K562 (cell line): ENCODE data around the gene GRIK2.

Experiments used
- GATA2 ChIP-seq: sonication (generic); formaldehyde crosslinking; IDR thresholded peaks from 2 replicates; pipeline ENCODE4 v1.4.0; 2020; ENCODE audit warnings: mild to moderate bottlenecking, missing genetic modification reagents
- JUNB ChIP-seq: fragments of 450-650 bp; formaldehyde crosslinking; conservative IDR thresholded peaks from 2 replicates; pipeline ENCODE4 v1.4.0; 2020; ENCODE audit warnings: mild to moderate bottlenecking
- MXI1 ChIP-seq: IDR thresholded peaks from 2 replicates; pipeline ENCODE4 v1.6.1; 2011; ENCODE audit warnings: low read depth, mild to moderate bottlenecking, improper control_type of control experiment, low read length
- ZBTB9 ChIP-seq: fragments of 450-650 bp; formaldehyde crosslinking; IDR thresholded peaks from 2 replicates; pipeline ENCODE4 v1.4.0; 2020; ENCODE audit warnings: mild to moderate bottlenecking, moderate library complexity
- ZNF133 ChIP-seq: fragments of 250-450 bp; sonication (Bioruptor Pico); IDR thresholded peaks from 2 replicates; pipeline ENCODE4 v1.4.0; 2020; ENCODE audit warnings: mild to moderate bottlenecking
- TF ChIP-seq, protein P1 (sequence below), 3 experiments: IDR thresholded peaks in 2 of 3; conservative IDR thresholded peaks in 1 of 3; 2 replicates each; pipeline ENCODE4 v1.5.1; 2011 to 2012; ENCODE audit warnings: low read length in 3 of 3, mild to moderate bottlenecking in 3 of 3, control low read depth in 2 of 3, improper control_type of control experiment in 1 of 3, inconsistent platforms in 1 of 3, low read depth in 1 of 3, mixed read lengths in 1 of 3, moderate library complexity in 1 of 3; ENCODE audit not compliant: insufficient read depth in 2 of 3
- TF ChIP-seq, protein P2 (sequence below), 2 experiments: fragments of 450-650 bp; conservative IDR thresholded peaks; 2 replicates each; pipeline ENCODE4 v1.6.1; 2017; ENCODE audit warnings: mild to moderate bottlenecking in 2 of 2, moderate library complexity in 2 of 2

DNA sequence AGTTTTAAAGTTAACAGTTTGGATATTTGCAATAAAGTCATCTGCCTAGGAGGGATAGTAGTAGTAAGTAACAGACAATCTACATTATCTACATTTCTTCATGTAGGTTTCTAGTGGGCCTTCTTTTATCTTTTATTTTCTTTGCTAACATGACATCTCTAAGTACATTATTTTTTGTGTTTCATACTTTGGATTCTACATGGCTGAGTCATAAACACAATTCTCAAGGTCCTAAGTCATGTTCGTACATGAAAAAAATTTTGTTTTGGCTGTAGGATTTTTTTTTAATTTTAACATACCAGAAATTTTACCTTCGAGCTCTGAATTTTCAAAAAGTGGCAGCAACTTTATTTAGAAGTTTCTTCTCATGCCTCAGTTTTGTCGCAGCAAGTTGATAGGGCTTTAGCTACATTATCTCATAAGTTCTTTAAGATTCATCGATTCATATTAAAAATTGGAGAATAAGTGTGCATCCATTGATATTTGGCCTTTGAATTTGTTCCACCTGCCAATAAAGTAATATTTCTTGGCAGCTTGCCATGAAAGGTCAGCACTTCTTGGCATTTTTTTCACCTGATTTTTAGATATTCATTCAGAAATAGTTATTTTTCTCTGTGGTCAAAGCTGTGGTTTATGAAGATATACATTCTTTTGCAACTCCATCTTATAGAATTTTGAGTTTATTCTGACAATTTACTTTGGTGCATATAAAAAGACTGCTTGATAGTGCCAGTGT lies 146.2 kb downstream of the GRIK2 start:
- no peak for TF ChIP-seq MXI1
- TF ChIP-seq, protein P1, sequence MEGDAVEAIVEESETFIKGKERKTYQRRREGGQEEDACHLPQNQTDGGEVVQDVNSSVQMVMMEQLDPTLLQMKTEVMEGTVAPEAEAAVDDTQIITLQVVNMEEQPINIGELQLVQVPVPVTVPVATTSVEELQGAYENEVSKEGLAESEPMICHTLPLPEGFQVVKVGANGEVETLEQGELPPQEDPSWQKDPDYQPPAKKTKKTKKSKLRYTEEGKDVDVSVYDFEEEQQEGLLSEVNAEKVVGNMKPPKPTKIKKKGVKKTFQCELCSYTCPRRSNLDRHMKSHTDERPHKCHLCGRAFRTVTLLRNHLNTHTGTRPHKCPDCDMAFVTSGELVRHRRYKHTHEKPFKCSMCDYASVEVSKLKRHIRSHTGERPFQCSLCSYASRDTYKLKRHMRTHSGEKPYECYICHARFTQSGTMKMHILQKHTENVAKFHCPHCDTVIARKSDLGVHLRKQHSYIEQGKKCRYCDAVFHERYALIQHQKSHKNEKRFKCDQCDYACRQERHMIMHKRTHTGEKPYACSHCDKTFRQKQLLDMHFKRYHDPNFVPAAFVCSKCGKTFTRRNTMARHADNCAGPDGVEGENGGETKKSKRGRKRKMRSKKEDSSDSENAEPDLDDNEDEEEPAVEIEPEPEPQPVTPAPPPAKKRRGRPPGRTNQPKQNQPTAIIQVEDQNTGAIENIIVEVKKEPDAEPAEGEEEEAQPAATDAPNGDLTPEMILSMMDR (IDR thresholded peaks at IDR 0.05 in 2 of 3, conservative IDR thresholded peaks at IDR 0.05 in 1 of 3; ENCODE audit: insufficient read depth in 2 of 3, low read depth in 1 of 3, low read length in 3 of 3) = no peak
- TF ChIP-seq, protein P2, sequence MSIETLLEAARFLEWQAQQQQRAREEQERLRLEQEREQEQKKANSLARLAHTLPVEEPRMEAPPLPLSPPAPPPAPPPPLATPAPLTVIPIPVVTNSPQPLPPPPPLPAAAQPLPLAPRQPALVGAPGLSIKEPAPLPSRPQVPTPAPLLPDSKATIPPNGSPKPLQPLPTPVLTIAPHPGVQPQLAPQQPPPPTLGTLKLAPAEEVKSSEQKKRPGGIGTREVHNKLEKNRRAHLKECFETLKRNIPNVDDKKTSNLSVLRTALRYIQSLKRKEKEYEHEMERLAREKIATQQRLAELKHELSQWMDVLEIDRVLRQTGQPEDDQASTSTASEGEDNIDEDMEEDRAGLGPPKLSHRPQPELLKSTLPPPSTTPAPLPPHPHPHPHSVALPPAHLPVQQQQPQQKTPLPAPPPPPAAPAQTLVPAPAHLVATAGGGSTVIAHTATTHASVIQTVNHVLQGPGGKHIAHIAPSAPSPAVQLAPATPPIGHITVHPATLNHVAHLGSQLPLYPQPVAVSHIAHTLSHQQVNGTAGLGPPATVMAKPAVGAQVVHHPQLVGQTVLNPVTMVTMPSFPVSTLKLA (conservative IDR thresholded peaks at IDR 0.05) = no peak
- TF ChIP-seq GATA2 (CRISPR knock-in tag) = no peak
- TF ChIP-seq ZNF133 (CRISPR knock-in tag) = no peak
- no peak for TF ChIP-seq JUNB (CRISPR knock-in tag)
- no peak for TF ChIP-seq ZBTB9 (CRISPR knock-in tag)
